SIG-M5 treated with dmso at 0.1 percent for 504 hours (cell line): ENCODE measurements around the gene PCDHGA9.
"Not testable (repeated sequence)": the region's sequence is repeated elsewhere in the genome, so short reads cannot be mapped to it uniquely, and the experiment has no call there.

ENCODE experiments used
- DNase-seq: peaks from one replicate; lab custom pipeline; 2025; ENCODE audit not compliant: unreplicated experiment; lab: John Stamatoyannopoulos, UW

The PCDHGA9 gene

DNA sequence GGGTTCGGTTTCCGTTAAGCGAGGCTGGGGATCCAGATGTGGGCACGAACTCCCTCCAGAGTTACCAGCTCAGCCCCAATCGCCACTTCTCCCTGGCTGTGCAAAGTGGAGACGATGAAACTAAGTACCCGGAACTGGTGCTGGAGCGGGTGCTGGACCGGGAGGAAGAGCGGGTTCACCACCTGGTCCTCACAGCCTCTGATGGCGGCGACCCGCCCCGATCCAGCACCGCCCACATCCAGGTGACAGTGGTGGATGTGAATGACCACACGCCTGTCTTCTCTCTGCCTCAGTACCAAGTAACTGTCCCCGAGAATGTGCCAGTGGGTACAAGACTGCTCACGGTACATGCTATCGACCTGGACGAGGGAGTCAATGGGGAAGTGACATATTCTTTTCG is 19.2 kb upstream of the PCDHGA9 start:
- DNase-seq = no peak

DNA sequence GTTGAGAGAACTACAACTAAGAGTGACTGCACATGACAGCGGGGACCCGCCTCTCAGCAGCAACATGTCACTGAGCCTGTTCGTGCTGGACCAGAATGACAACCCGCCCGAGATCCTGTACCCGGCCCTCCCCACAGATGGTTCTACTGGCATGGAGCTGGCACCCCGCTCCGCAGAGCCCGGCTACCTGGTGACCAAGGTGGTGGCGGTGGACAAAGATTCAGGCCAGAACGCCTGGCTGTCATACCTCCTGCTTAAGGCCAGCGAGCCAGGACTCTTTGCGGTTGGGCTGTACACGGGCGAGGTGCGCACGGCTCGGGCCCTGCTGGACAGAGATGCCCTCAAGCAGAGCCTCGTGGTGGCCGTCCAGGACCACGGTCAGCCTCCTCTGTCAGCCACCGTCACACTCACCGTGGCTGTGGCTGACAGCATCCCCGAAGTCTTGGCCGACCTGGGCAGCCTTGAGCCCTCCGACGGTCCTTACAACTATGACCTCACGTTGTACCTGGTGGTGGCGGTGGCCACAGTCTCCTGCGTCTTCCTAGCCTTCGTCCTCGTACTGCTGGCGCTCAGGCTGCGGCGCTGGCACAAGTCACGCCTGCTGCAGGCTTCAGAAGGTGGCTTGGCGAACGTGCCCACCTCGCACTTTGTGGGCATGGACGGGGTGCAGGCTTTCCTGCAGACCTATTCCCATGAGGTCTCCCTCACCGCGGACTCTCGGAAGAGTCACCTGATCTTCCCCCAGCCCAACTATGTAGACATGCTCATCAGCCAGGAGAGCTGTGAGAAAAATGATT is 17.9 kb upstream of the PCDHGA9 start:
- no peak for DNase-seq

DNA sequence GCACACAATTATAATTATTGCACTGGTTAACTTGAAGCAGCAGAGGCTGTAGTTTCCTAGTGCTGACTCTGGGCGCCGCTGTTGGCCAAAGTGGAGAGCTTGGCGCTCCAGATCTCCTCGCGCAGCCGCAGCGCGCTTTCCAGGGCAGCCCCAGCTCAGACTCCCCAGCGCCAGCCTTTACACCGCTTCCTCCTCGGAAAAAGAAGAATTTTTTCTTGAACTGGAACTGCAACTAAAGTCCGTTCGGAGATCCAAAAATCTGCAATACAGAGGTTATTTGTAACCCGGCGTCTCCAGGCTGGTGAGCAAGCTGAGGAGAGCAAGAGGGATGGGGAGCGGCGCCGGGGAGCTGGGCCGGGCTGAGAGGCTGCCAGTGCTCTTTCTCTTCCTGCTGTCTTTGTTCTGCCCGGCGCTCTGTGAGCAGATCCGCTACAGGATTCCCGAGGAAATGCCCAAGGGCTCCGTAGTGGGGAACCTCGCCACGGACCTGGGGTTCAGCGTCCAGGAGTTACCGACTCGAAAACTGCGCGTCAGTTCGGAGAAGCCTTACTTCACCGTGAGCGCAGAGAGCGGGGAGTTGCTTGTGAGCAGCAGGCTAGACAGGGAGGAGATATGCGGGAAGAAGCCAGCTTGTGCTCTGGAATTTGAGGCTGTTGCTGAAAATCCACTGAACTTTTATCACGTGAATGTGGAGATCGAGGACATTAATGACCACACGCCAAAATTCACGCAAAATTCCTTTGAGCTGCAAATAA is 14.8 kb upstream of the PCDHGA9 start, which contains the start of gene PCDHGB4:
Gene PCDHGB4, plus strand, starts transcription at position 142 of the 755 bp plus-strand sequence. Its CDS starts 187 bp downstream, at position 329.
- not testable (repeated sequence) for DNase-seq

DNA sequence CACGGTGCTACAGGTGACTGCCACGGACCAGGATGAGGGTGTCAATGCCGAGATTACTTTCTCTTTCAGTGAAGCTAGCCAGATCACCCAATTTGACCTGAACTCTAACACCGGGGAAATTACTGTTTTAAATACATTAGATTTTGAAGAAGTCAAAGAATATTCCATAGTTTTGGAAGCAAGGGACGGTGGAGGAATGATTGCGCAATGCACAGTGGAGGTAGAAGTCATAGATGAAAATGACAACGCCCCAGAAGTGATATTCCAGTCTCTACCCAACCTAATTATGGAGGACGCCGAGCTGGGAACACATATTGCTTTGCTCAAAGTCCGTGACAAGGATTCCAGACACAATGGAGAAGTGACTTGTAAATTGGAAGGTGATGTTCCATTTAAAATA is 13.9 kb upstream of the PCDHGA9 start:
- no peak for DNase-seq

DNA sequence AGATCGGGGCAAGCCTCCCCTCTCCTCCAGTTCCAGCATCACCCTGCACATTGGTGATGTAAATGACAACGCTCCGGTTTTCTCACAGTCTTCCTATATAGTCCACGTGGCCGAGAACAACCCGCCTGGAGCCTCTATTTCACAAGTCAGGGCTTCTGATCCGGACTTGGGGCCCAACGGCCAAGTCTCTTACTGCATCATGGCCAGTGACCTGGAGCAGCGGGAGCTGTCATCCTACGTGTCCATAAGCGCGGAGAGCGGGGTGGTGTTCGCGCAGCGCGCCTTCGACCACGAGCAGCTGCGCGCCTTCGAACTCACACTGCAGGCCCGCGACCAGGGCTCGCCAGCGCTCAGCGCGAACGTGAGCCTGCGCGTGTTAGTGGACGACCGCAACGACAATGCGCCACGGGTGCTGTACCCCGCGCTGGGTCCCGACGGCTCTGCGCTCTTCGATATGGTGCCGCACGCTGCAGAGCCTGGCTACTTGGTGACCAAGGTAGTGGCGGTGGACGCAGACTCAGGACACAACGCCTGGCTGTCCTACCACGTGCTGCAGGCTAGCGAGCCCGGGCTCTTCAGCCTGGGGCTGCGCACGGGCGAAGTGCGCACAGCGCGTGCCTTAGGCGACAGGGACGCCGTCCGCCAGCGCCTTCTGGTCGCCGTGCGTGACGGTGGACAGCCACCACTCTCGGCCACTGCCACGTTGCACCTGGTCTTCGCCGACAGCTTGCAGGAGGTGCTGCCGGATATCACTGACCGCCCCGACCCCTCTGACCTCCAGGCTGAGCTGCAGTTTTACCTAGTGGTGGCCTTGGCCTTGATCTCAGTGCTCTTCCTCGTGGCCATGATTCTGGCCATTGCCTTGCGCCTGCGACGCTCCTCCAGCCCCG is 13.2 kb upstream of the PCDHGA9 start:
- no peak for DNase-seq

DNA sequence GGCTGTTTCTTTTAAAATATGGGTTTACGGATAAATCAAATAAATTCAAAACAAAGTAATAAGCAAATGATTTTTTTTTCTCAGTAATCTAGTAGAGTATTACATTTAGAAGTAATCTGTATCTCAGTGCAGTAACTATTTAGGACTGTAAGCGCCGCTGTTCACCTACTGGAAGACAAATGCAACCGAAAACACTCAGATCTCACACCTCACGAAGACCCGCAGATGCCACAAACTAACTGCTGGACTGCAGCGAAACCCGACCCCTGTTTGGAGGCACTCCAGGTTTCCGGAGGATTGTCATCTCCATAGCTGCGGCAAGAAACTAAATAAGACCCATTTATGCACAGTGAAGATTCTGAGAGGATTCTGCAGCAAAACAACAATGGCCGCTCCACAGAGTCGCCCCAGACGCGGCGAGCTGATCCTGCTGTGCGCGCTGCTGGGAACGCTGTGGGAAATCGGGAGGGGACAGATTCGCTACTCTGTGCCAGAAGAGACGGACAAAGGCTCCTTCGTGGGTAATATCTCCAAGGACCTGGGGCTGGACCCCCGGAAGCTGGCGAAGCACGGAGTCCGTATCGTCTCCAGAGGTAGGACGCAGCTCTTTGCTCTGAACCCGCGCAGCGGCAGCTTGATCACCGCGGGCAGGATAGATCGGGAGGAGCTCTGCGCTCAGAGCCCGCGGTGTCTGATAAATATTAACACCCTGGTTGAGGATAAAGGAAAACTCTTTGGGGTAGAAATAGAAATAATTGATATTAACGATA is 10.0 kb upstream of the PCDHGA9 start, which contains the start of gene PCDHGA8:
Gene PCDHGA8, plus strand, starts transcription at position 205 of the 770 bp plus-strand sequence. Its CDS starts 181 bp downstream, at position 386.
- DNase-seq = no peak

DNA sequence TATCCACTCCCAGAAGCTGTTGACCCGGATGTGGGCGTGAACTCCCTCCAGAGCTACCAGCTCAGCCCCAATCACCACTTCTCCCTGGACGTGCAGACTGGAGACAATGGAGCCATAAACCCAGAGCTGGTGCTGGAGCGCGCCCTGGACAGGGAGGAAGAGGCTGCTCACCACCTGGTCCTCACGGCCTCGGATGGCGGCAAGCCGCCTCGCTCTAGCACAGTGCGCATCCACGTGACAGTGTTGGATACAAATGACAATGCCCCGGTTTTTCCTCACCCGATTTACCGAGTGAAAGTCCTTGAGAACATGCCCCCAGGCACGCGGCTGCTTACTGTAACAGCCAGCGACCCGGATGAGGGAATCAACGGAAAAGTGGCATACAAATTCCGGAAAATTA is 9.3 kb upstream of the PCDHGA9 start:
- no peak for DNase-seq

DNA sequence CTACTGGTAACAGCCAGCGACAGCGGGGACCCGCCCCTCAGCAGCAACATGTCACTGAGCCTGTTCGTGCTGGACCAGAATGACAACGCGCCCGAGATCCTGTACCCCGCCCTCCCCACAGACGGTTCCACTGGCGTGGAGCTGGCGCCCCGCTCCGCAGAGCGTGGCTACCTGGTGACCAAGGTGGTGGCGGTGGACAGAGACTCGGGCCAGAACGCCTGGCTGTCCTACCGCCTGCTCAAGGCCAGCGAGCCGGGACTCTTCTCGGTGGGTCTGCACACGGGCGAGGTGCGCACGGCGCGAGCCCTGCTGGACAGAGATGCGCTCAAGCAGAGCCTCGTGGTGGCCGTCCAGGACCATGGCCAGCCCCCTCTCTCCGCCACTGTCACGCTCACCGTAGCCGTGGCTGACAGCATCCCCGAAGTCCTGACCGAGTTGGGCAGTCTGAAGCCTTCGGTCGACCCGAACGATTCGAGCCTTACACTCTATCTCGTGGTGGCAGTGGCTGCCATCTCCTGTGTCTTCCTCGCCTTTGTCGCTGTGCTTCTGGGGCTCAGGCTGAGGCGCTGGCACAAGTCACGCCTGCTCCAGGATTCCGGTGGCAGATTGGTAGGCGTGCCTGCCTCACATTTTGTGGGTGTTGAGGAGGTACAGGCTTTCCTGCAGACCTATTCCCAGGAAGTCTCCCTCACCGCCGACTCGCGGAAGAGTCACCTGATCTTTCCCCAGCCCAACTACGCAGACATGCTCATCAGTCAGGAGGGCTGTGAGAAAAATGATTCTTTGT is 8.0 kb upstream of the PCDHGA9 start:
- DNase-seq = not testable (repeated sequence)

DNA sequence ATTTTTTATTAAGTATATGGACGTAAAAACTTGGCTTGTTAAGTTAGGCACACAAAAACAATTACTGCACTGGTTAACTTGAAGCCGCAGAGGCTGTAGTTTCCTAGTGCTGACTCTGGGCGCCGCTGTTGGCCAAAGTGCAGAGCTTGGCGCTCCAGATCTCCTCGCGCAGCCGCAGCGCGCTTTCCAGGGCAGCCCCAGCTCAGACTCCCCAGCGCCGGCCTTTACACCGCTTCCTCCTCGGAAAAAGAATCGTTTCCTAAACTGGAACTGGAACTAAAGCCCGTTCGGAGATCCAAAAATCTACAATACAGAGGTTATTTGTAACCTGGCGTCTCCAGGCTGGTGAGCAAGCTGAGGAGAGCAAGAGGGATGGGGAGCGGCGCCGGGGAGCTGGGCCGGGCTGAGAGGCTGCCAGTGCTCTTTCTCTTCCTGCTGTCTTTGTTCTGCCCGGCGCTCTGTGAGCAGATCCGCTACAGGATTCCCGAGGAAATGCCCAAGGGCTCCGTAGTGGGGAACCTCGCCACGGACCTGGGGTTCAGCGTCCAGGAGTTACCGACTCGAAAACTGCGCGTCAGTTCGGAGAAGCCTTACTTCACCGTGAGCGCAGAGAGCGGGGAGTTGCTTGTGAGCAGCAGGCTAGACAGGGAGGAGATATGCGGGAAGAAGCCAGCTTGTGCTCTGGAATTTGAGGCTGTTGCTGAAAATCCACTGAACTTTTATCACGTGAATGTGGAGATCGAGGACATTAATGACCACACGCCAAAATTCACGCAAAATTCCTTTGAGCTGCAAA is 4.6 kb upstream of the PCDHGA9 start, which contains the start of gene PCDHGB5:
Gene PCDHGB5, plus strand, starts transcription at position 192 of the 796 bp plus-strand sequence. Its CDS starts 181 bp downstream, at position 373.
- not testable (repeated sequence) for DNase-seq

DNA sequence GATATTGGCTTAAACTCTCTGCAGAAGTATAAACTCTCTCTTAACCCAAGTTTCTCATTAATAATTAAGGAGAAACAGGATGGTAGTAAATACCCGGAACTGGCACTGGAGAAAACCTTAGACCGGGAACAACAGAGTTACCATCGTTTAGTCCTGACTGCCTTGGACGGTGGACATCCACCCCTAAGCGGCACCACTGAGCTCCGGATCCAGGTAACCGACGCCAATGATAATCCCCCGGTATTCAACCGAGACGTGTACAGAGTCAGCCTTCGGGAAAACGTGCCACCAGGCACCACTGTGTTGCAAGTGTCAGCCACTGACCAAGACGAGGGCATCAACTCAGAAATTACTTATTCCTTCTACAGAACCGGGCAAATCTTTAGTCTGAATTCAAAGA is 4.0 kb upstream of the PCDHGA9 start:
- DNase-seq = no peak

DNA sequence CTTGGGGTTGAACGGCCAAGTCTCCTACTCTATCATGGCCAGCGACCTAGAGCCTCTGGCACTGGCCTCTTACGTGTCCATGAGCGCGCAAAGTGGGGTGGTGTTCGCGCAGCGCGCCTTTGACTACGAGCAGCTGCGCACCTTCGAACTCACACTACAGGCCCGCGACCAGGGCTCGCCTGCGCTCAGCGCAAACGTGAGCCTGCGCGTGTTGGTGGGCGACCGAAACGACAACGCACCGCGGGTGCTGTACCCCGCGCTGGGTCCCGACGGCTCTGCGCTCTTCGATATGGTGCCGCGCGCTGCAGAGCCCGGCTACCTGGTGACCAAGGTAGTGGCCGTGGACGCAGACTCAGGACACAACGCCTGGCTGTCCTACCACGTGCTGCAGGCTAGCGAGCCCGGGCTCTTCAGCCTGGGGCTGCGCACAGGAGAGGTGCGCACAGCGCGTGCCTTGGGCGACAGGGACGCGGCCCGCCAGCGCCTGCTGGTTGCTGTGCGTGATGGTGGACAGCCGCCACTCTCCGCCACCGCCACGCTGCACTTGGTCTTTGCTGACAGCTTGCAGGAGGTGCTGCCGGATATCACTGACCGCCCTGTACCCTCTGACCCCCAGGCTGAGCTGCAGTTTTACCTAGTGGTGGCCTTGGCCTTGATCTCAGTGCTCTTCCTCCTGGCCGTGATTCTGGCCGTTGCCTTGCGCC is 2.9 kb upstream of the PCDHGA9 start:
- DNase-seq = no peak

DNA sequence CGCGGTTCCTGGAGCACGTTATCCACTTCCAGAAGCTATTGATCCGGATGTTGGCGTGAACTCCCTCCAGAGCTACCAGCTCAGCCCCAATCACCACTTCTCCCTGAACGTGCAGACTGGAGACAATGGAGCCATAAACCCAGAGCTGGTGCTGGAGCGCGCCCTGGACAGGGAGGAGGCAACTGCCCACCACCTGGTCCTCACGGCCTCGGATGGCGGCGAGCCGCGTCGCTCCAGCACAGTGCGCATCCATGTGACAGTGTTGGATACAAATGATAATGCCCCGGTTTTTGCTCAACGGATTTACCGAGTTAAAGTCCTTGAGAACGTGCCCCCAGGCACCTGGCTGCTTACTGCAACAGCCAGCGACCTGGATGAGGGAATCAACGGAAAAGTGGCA is 809 bp downstream of the PCDHGA9 start:
- DNase-seq = no peak

DNA sequence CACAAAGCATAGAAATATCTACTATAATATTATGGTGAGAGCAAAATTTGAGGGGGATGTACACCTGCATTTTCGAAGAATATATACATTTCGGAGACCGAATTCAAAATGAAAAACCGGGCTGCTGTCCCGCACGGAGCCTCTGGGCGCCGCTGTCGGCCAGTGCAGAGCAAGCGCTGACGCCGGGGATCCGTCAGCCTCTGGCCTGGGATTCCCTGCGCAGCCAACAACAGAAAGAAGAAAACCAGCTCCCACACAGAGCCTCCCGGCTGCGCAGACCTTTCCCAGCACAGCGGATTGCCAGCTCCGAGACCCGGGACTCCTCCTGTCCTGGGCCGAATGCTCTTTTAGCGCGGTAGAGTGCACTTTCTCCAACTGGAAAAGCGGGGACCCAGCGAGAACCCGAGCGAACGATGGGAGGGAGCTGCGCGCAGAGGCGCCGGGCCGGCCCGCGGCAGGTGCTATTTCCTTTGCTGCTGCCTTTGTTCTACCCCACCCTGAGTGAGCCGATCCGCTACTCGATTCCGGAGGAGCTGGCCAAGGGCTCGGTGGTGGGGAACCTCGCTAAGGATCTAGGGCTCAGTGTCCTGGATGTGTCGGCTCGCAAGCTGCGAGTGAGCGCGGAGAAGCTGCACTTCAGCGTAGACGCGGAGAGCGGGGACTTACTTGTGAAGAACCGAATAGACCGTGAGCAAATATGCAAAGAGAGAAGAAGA is 5.4 kb downstream of the PCDHGA9 start, which contains the start of gene PCDHGB6:
Gene PCDHGB6, plus strand, starts transcription at position 232 of the 716 bp plus-strand sequence. Its CDS starts 182 bp downstream, at position 414.
- not testable (repeated sequence) for DNase-seq

DNA sequence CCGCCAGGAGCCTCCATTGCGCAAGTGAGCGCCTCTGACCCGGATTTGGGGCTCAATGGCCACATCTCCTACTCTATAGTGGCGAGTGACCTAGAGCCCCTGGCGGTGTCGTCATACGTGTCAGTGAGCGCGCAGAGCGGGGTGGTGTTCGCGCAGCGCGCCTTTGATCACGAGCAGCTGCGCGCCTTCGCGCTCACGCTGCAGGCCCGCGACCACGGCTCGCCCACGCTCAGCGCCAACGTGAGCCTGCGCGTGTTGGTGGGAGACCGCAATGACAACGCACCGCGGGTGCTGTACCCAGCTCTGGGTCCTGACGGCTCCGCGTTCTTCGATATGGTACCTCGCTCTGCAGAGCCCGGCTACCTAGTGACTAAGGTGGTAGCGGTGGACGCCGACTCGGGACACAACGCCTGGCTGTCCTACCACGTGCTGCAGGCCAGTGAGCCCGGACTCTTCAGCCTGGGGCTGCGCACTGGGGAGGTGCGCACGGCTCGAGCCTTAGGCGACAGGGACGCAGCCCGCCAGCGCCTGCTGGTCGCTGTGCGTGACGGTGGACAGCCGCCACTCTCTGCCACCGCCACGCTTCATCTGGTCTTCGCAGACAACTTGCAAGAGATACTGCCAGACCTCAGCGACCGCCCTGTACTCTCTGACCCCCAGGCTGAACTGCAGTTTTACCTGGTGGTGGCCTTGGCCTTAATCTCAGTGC is 7.2 kb downstream of the PCDHGA9 start:
- no peak for DNase-seq

DNA sequence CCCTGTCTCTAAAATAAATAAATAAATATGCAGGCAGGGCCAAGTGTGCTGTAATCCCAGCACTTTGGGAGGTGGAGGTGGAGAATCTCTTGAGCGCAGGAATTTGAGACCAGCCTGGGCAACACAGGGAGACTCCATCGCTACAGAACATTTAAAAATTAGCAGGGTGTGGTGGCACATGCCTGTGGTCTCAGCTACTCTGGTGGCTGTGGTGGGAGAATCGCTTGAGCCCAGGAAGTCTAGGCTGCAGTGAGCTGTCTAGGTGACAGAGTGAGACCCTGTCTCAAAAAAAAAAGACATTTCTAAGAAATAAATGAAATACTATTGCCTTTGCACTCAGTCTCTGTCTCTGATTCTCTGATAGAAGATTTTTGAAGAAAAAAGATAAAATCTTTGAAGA is 9.0 kb downstream of the PCDHGA9 start:
- no peak for DNase-seq

DNA sequence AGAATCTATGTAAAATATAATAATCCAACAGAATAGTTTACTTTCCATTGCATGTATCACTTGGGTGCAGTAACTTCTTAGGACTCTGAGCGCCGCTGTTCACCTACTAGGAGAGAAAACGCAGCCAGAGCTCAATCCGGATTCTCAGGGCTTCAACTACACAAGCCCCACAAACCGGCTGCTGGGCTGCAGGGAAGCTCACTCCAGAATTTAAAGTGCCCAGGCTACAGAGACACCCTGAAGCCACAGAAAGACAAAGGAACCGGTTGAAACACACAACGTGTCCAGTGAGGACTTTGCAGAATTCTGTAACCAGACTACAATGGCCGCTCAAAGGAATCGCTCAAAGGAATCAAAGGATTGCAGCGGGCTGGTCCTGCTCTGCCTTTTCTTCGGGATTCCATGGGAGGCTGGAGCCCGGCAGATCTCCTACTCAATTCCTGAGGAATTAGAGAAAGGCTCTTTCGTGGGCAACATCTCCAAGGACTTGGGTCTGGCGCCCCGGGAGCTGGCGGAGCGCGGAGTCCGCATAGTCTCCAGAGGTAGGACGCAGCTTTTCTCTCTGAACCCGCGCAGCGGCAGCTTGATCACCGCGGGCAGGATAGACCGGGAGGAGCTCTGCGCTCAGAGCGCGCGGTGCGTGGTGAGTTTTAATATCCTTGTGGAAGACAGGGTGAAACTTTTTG is 10.4 kb downstream of the PCDHGA9 start, which contains the start of gene PCDHGA10:
Gene PCDHGA10, plus strand, starts transcription at position 134 of the 686 bp plus-strand sequence. Its CDS starts 189 bp downstream, at position 323.
- DNase-seq = peak; percentile 87
